Mucosa of descending colon (tissue), 3 donors: ENCODE measurements around the gene IFT25. TPM values are rescaled to one million over a fixed set of nuclear protein-coding genes. Genes with fewer than 3 reads are reported as not detected.
A peak's percentile ranks its signal among the peaks of the same experiment; 100 is the strongest.

Experiments
- ATAC-seq: fragments of 200-7000 bp; cut with Tn5 transposase; one replicate; pipeline ENCODE4 v1.9.1; 2020; ENCODE audit warnings: mild to moderate bottlenecking, moderate library complexity
- DNase-seq, 3 donors: peaks; one replicate each; pipeline ENCODE4 v3.0.0-alpha.2; 2020
- H3K36me3 ChIP-seq: fragments of 200-600 bp; one replicate; pipeline ENCODE4 v1.8.0; 2021; ENCODE audit warnings: low read depth, mild to moderate bottlenecking
- H3K4me1 ChIP-seq: fragments of 200-600 bp; one replicate; pipeline ENCODE4 v1.8.0; 2021; ENCODE audit warnings: low read depth, mild to moderate bottlenecking
- H3K4me3 ChIP-seq: fragments of 200-600 bp; one replicate; pipeline ENCODE4 v1.8.0; 2021; ENCODE audit warnings: mild to moderate bottlenecking
- H3K9me3 ChIP-seq: fragments of 200-600 bp; one replicate; pipeline ENCODE4 v1.8.0; 2021; ENCODE audit warnings: mild to moderate bottlenecking
- CTCF ChIP-seq: fragments of 200-600 bp; IDR thresholded peaks from one replicate; pipeline ENCODE4 v1.8.0; 2022; ENCODE audit warnings: antibody characterized with exemption, mild to moderate bottlenecking
- intact Hi-C, 2 donors: fragments of 100-400 bp; cut with DNase I in 1 of 2; cut with micrococcal nuclease in 1 of 2; formaldehyde crosslinking; loops; one replicate each; pipeline versions ENCODE4 v1.11.0 to v1.11.1; 2022; cut with DNase I, micrococcal nuclease
- total RNA-seq, 3 donors: library from RNA; stranded (reverse); fragmentation: NEBNext Ultra II Directional in 2 of 3; extraction: Animal tissue kit (Norgen Biotek cat#: 25700) in 2 of 3; gene quantifications; one replicate each; pipeline versions ENCODE4 v1.2.1 to v1.2.4, GENCODE V29; 2021 to 2023
- donor health status: DM: no; HTN: no; CAD: no; lungs with moderate emphysema.
- donor health status: DM: no; HTN: no; CAD: no.
- donor health status: DM: no; HTN: yes; CAD: no.

Gene IFT25
- total RNA-seq, 3 donors from 2014 or later: 19.8 to 22.6 (median 19.9) TPM

GRCh38 chr1:53964109-53964508 lies 18.6 kb upstream of the IFT25 start:
- Histone ChIP-seq H3K9me3 (no peaks in the 10 kb centered on the region), H3K36me3 (no peaks in the 10 kb centered on the region), H3K4me1 (peaks cover 4% of the 10 kb centered on the region), H3K4me3 (no peak overlapping the region)
- TF ChIP-seq CTCF: no peak
- no peak for ATAC-seq
- DNase-seq: no peak
- intact Hi-C loops: no loop called here

- Histone ChIP-seq H3K9me3 (no peaks in the 10 kb centered on the region), H3K4me3 (no peak overlapping the region), H3K36me3 (no peaks in the 10 kb centered on the region), H3K4me1 (peaks cover 4% of the 10 kb centered on the region)
- TF ChIP-seq CTCF: no peak
- intact Hi-C loops: no loop called here
- ATAC-seq (peak; percentile 45), DNase-seq (no peak)
Observed at GRCh38 chr1:53963460-53963859, 18.0 kb upstream of the IFT25 start.

GRCh38 chr1:53962395-53962794 lies 16.9 kb upstream of the IFT25 start:
- no peak for DNase-seq
- Histone ChIP-seq H3K4me3 (no peak overlapping the region), H3K4me1 (no peaks in the 10 kb centered on the region), H3K36me3 (no peaks in the 10 kb centered on the region), H3K9me3 (no peaks in the 10 kb centered on the region)
- no peak for ATAC-seq
- no peak for TF ChIP-seq CTCF
- intact Hi-C loops: no loop called here

- H3K4me3 ChIP-seq: no peak overlapping the region
- DNase-seq: peak in 1 of 3 donors; percentile 50
- peaks cover 6% of the 10 kb centered on the region for H3K4me1 ChIP-seq
- no peaks in the 10 kb centered on the region for H3K36me3 ChIP-seq
- intact Hi-C loops: no loop called here
- peak; percentile 50 for ATAC-seq
- H3K9me3 ChIP-seq: no peaks in the 10 kb centered on the region
- TF ChIP-seq CTCF: peak; percentile 25
Observed at GRCh38 chr1:53959664-53960250, 14.3 kb upstream of the IFT25 start.

- peak; percentile 92 for ATAC-seq
- peak in 1 of 3 donors; percentile 21 for DNase-seq
- Histone ChIP-seq H3K9me3 (no peaks in the 10 kb centered on the region), H3K4me3 (no peak overlapping the region), H3K4me1 (peaks cover 6% of the 10 kb centered on the region), H3K36me3 (no peaks in the 10 kb centered on the region)
- no peak for TF ChIP-seq CTCF
- intact Hi-C loops: no loop called here
Observed at GRCh38 chr1:53957194-53957818, 11.8 kb upstream of the IFT25 start.
